Loucy (cell line): ENCODE data around the gene SLC4A4.

ENCODE experiments used
- H2AFZ ChIP-seq: fragments of 200-600 bp; sonication (generic); 2 replicates; pipeline ENCODE4 v1.6.0; 2016; ENCODE audit warnings: antibody characterized with exemption, mild to moderate bottlenecking, low read length, moderate library complexity
- H3F3A ChIP-seq: fragments of 200-600 bp; 2 replicates; pipeline ENCODE4 v1.6.0; 2016; ENCODE audit warnings: antibody characterized with exemption, low read depth, mild to moderate bottlenecking
- H3K27me3 ChIP-seq: fragments of 200-600 bp; sonication (generic); 2 replicates; pipeline ENCODE4 v1.6.1; 2014; ENCODE audit warnings: low read length, mild to moderate bottlenecking; ENCODE audit not compliant: insufficient read depth, poor library complexity, severe bottlenecking
- H3K36me3 ChIP-seq: fragments of 200-600 bp; sonication (generic); 2 replicates; pipeline ENCODE4 v1.6.1; 2016; ENCODE audit warnings: low read length; ENCODE audit not compliant: insufficient read depth
- H3K4me1 ChIP-seq: fragments of 200-600 bp; sonication (generic); 2 replicates; pipeline ENCODE4 v1.5.1; 2014; ENCODE audit warnings: low read length, mild to moderate bottlenecking; ENCODE audit not compliant: insufficient read depth, poor library complexity, severe bottlenecking
- H3K4me2 ChIP-seq: fragments of 200-600 bp; sonication (generic); 2 replicates; pipeline ENCODE4 v1.6.0; 2014; ENCODE audit warnings: antibody characterized with exemption, low read length, low read depth, mild to moderate bottlenecking; ENCODE audit not compliant: poor library complexity, severe bottlenecking
- H3K4me3 ChIP-seq: fragments of 200-600 bp; sonication (generic); 2 replicates; pipeline ENCODE4 v1.5.1; 2014; ENCODE audit warnings: low read length, mild to moderate bottlenecking, mixed read lengths; ENCODE audit not compliant: poor library complexity, severe bottlenecking
- H3K79me2 ChIP-seq: fragments of 200-600 bp; sonication (generic); 2 replicates; pipeline ENCODE4 v1.6.1; 2014; ENCODE audit warnings: low read length; ENCODE audit not compliant: insufficient read depth
- H3K9ac ChIP-seq: fragments of 200-600 bp; sonication (generic); 2 replicates; pipeline ENCODE4 v1.6.0; 2014; ENCODE audit warnings: mild to moderate bottlenecking, low read depth, low read length, moderate library complexity; ENCODE audit not compliant: poor library complexity, severe bottlenecking
- H3K9me2 ChIP-seq: fragments of 200-600 bp; sonication (generic); replicated peaks from 2 replicates; pipeline ENCODE4 v1.6.1; 2016; ENCODE audit warnings: low read depth, low read length, mixed read lengths
- H3K9me3 ChIP-seq: fragments of 200-600 bp; sonication (generic); 2 replicates; pipeline ENCODE4 v1.6.1; 2014; ENCODE audit warnings: mild to moderate bottlenecking, antibody characterized with exemption, low read length, low read depth; ENCODE audit not compliant: insufficient read depth
- H4K20me1 ChIP-seq: fragments of 200-600 bp; sonication (generic); 2 replicates; pipeline ENCODE4 v1.6.0; 2014; ENCODE audit warnings: antibody characterized with exemption, low read length, mild to moderate bottlenecking; ENCODE audit not compliant: insufficient read depth, poor library complexity, severe bottlenecking
- CTCF ChIP-seq: fragments of 200-600 bp; sonication (generic); conservative IDR thresholded peaks from 2 replicates; pipeline ENCODE4 v1.5.1; 2014; ENCODE audit warnings: mild to moderate bottlenecking, antibody characterized with exemption, low read length
- EZH2phosphoT487 ChIP-seq: fragments of 200-600 bp; IDR thresholded peaks from 2 replicates; pipeline ENCODE4 v1.6.1; 2018; ENCODE audit warnings: antibody characterized with exemption, mild to moderate bottlenecking, moderate library complexity, borderline replicate concordance

SLC4A4 gene

GRCh38 chr4:71368906-71369305 lies 30.1 kb downstream of the SLC4A4 start:
- no peaks in the 10 kb centered on the region for H3K36me3 ChIP-seq
- no peaks in the 10 kb centered on the region for H3K79me2 ChIP-seq
- H3K4me3 ChIP-seq: no peak overlapping the region
- H3K27me3 ChIP-seq: no peaks in the 10 kb centered on the region
- no peaks in the 10 kb centered on the region for H4K20me1 ChIP-seq
- H3K9me2 ChIP-seq: no peaks in the 10 kb centered on the region
- H3K9me3 ChIP-seq: no peaks in the 10 kb centered on the region
- no peak overlapping the region for H3K9ac ChIP-seq
- no peaks in the 10 kb centered on the region for H3F3A ChIP-seq
- no peak overlapping the region for H3K4me2 ChIP-seq
- peaks cover 8% of the 10 kb centered on the region for H3K4me1 ChIP-seq
- H2AFZ ChIP-seq: no peak overlapping the region
- no peak for TF ChIP-seq CTCF

DNA sequence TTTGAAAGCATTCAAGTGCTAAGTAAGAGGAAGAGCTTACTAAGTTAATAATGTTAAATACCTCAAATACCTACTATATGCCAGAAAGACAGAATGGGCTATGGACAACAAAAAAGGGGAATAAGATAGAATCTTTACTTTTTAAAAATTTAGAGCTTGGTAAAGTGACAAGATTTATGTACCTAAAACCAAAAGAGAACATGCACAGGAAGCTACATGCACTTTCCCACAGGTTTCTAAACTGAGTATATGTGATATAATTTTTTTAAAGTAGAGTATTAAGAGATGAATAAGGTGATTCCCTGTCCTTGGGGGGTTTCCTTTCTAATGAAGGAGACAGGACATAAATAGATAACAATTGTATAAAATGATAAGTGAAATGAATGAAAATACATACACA lies 30.7 kb downstream of the SLC4A4 start:
- peaks cover 8% of the 10 kb centered on the region for H3K4me1 ChIP-seq
- H3K9me3 ChIP-seq: no peaks in the 10 kb centered on the region
- H3K9me2 ChIP-seq: no peaks in the 10 kb centered on the region
- no peak overlapping the region for H3K4me2 ChIP-seq
- no peak overlapping the region for H3K4me3 ChIP-seq
- no peaks in the 10 kb centered on the region for H3K79me2 ChIP-seq
- no peaks in the 10 kb centered on the region for H3K36me3 ChIP-seq
- no peaks in the 10 kb centered on the region for H4K20me1 ChIP-seq
- H2AFZ ChIP-seq: no peak overlapping the region
- H3F3A ChIP-seq: no peaks in the 10 kb centered on the region
- H3K27me3 ChIP-seq: no peaks in the 10 kb centered on the region
- no peak overlapping the region for H3K9ac ChIP-seq
- TF ChIP-seq CTCF (no peak), EZH2phosphoT487 (no peak)

DNA sequence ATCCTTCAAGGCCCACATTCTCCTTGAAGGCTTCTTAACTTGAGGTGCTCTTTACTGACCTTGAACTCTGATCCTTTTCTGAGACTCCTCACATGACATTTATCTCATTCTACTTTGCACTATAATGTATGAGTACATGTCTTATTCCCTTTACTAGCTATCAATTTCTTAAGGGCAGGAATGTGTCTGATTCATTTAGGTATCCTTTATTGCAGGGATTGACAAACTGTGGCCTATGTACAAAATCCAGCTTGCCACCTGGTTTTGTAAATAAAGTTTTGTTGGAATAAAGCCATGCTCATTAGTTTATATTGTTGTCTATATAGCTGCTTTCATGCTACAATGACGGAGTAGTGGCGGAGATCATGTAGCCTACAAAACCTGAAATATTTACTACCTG lies 36.7 kb downstream of the SLC4A4 start:
- Histone ChIP-seq H3F3A (no peaks in the 10 kb centered on the region), H3K79me2 (no peaks in the 10 kb centered on the region), H3K9me2 (no peaks in the 10 kb centered on the region), H3K4me1 (peaks cover 8% of the 10 kb centered on the region), H3K9me3 (no peaks in the 10 kb centered on the region), H3K9ac (no peak overlapping the region), H3K27me3 (no peaks in the 10 kb centered on the region), H3K4me2 (no peak overlapping the region), H3K36me3 (no peaks in the 10 kb centered on the region), H2AFZ (no peak overlapping the region), H4K20me1 (no peaks in the 10 kb centered on the region), H3K4me3 (no peak overlapping the region)
- TF ChIP-seq CTCF (no peak), EZH2phosphoT487 (no peak)
